ENCODE data around the gene HOXC9. TPM values are rescaled to one million over a fixed set of nuclear protein-coding genes. Genes with fewer than 3 reads are reported as not detected.

Gene HOXC9
- total and polyA plus RNA-seq, 4 donors: not detected

GRCh38 chr12:53968214-53969127 lies 31.5 kb upstream of the HOXC9 start:
- H3K9me3 ChIP-seq (ENCODE audit: control insufficient read depth in 4 of 4, low read length in 3 of 4): no peaks in the 10 kb centered on the region
- peaks cover under 1 to 58% (median 45%) of the 10 kb centered on the region in 4 donors for H3K27me3 ChIP-seq (ENCODE audit: control insufficient read depth in 4 of 4, insufficient read depth in 4 of 4, low read length in 3 of 4)
- no peak overlapping the region for H3K27ac ChIP-seq (ENCODE audit: low read depth in 1 of 2, low read length in 2 of 2)
- no peak for TF ChIP-seq RXRA (IDR thresholded peaks at IDR 0.05)
- TF ChIP-seq NR2F2 (IDR thresholded peaks at IDR 0.05): no peak
- TF ChIP-seq MAX (IDR thresholded peaks at IDR 0.05): no peak
- TF ChIP-seq CTCF (IDR thresholded peaks at IDR 0.05; ENCODE audit: low read depth, low read length, missing input control): no peak
- TF ChIP-seq ZBTB33 (IDR thresholded peaks at IDR 0.05): no peak
- TF ChIP-seq EGR1 (IDR thresholded peaks at IDR 0.05; ENCODE audit: low read depth in 2 of 2): no peak
- TF ChIP-seq HNF4G (IDR thresholded peaks at IDR 0.05): no peak
- no peak for TF ChIP-seq FOXA1 (IDR thresholded peaks at IDR 0.05)
- no peak for TF ChIP-seq SP1 (IDR thresholded peaks at IDR 0.05)
- TF ChIP-seq TAF1 (conservative IDR thresholded peaks at IDR 0.05): no peak
- TF ChIP-seq ATF3 (IDR thresholded peaks at IDR 0.05): no peak
- TF ChIP-seq HNF4A (conservative IDR thresholded peaks at IDR 0.05): no peak
- no peak for TF ChIP-seq FOXA2 (IDR thresholded peaks at IDR 0.05)
- TF ChIP-seq REST (IDR thresholded peaks at IDR 0.05): no peak
- no peak for TF ChIP-seq GABPA (IDR thresholded peaks at IDR 0.05 in 1 of 2, conservative IDR thresholded peaks at IDR 0.05 in 1 of 2)
- no peak for TF ChIP-seq RAD21 (IDR thresholded peaks at IDR 0.05)
- H3K9ac ChIP-seq (ENCODE audit: low read depth in 1 of 2, low read length in 2 of 2): no peak overlapping the region
- H3K4me3 ChIP-seq (ENCODE audit: low read depth in 1 of 3, low read length in 3 of 3): no peak overlapping the region
- peaks cover 0 to 7% (median 4%) of the 10 kb centered on the region in 4 donors for H3K4me1 ChIP-seq (ENCODE audit: control insufficient read depth in 4 of 4, insufficient read depth in 4 of 4, low read length in 3 of 4)
- WGBS: 15% methylated on average over 24 of the region's 24 CpGs
- H3K36me3 ChIP-seq (ENCODE audit: control insufficient read depth in 4 of 4, insufficient read depth in 3 of 4, low read depth in 1 of 4, low read length in 3 of 4): no peaks in the 10 kb centered on the region
- DNase-seq (ENCODE audit: low spot score): no peak

All from liver (tissue), 9 donors.